Activated CD4-positive, alpha-beta T cell treated with anti-CD3 and anti-CD28 coated beads, Interleukin-2, amount 10 ng/mL, durations not matched to agents 7 days and 5 days (primary cell): ENCODE measurements around the gene INPP4B. TPM values are rescaled to one million over a fixed set of nuclear protein-coding genes. Genes with fewer than 3 reads are reported as not detected.

Experiments used
- CTCF ChIA-PET: fragments of 350-600 bp; sonication (Branson Sonifier 250); formaldehyde crosslinking; loops from one replicate; lab custom pipeline; 2021; ENCODE audit warnings: antibody characterized with exemption; lab: Charles Lee
- POLR2A ChIA-PET: fragments of 350-600 bp; sonication (Branson Sonifier 250); formaldehyde crosslinking; loops from one replicate; lab custom pipeline; 2021; ENCODE audit warnings: antibody characterized with exemption; lab: Charles Lee
- DNase-seq: peaks from one replicate; pipeline ENCODE4 v3.0.0-alpha.2; 2020
- H3K27ac Mint-ChIP-seq: one replicate; pipeline ENCODE4 v1.8.0; 2021; ENCODE audit warnings: mild to moderate bottlenecking, moderate library complexity, mixed read lengths
- H3K27me3 Mint-ChIP-seq: one replicate; pipeline ENCODE4 v1.8.0; 2021; ENCODE audit warnings: mixed read lengths
- H3K36me3 Mint-ChIP-seq: one replicate; pipeline ENCODE4 v1.8.0; 2021; ENCODE audit warnings: low read depth, mixed read lengths
- H3K4me1 Mint-ChIP-seq: one replicate; pipeline ENCODE4 v1.8.0; 2021; ENCODE audit warnings: mixed read lengths
- H3K4me3 Mint-ChIP-seq: one replicate; pipeline ENCODE4 v1.8.0; 2021; ENCODE audit warnings: mild to moderate bottlenecking, moderate library complexity, mixed read lengths
- H3K9me3 Mint-ChIP-seq: one replicate; pipeline ENCODE4 v1.8.0; 2021; ENCODE audit warnings: mixed read lengths
- total RNA-seq, 2 experiments: library from RNA; stranded (reverse); gene quantifications; one replicate each; pipeline ENCODE4 v1.2.3, GENCODE V29; 2021

The INPP4B gene
- total RNA-seq, 2 experiments from 2014 or later: 71.6 to 79.2 TPM

DNA sequence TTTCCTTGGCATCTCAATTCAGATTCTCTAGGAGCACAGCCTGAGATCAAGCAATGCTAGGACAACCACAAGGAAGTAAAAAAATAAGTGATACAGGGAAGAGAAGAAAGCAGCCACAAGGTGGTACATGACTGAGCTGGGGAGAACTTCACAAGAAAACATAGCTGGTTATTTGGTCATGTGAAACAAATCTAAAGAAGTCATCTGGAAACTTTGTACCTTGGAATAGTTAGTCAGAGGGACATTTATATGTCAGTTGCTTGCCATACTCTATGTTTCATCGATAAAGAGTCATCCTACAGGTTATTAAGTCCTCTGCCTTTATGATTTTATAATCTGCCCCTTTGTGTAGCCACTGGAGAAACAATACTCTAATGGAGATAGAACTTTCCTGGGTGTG is 634.7 kb downstream of the INPP4B start:
- Mint-ChIP-seq H3K9me3 (no peaks in the 10 kb centered on the region), H3K27me3 (no peaks in the 10 kb centered on the region), H3K27ac (no peak overlapping the region), H3K4me3 (no peak overlapping the region), H3K36me3 (peaks cover 33% of the 10 kb centered on the region), H3K4me1 (peaks cover 5% of the 10 kb centered on the region)
- ChIA-PET CTCF (interaction anchor here (0.6 kb wide), 1 partner anchor 656 kb away, joined by 3 read pairs; no protein-coding TSS in a partner anchor), POLR2A (no interaction called here)
- no peak for DNase-seq

DNA sequence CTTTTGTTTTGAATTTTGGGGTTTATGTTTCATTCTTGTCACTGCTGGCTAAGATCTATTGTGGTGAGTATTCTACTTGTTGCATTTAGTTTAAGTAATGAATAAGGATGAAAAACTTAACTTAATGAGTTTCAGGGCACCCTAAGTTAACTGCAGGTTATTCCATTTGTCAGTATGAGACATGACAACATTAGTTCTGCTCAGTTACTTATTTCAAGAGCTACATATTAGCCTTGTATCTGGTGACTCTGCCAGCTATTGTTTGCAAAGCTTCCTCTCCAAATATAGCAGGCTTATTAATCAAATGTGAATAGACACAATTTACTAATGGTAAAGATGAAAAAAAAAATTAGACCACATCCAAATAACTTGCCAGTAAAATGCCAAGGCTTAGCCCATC is 642.6 kb downstream of the INPP4B start:
- H3K36me3 Mint-ChIP-seq: peaks cover 24% of the 10 kb centered on the region
- CTCF ChIA-PET: interaction anchor here (1.1 to 1.5 kb wide), 2 partner anchors 9 to 13 kb away, joined by 3 to 4 read pairs; no protein-coding TSS in a partner anchor
- peak overlapping the region; percentile 13 for H3K27ac Mint-ChIP-seq
- peaks cover 3% of the 10 kb centered on the region for H3K4me1 Mint-ChIP-seq
- DNase-seq: no peak
- H3K9me3 Mint-ChIP-seq: no peaks in the 10 kb centered on the region
- no peaks in the 10 kb centered on the region for H3K27me3 Mint-ChIP-seq
- no peak overlapping the region for H3K4me3 Mint-ChIP-seq
- POLR2A ChIA-PET: no interaction called here

DNA sequence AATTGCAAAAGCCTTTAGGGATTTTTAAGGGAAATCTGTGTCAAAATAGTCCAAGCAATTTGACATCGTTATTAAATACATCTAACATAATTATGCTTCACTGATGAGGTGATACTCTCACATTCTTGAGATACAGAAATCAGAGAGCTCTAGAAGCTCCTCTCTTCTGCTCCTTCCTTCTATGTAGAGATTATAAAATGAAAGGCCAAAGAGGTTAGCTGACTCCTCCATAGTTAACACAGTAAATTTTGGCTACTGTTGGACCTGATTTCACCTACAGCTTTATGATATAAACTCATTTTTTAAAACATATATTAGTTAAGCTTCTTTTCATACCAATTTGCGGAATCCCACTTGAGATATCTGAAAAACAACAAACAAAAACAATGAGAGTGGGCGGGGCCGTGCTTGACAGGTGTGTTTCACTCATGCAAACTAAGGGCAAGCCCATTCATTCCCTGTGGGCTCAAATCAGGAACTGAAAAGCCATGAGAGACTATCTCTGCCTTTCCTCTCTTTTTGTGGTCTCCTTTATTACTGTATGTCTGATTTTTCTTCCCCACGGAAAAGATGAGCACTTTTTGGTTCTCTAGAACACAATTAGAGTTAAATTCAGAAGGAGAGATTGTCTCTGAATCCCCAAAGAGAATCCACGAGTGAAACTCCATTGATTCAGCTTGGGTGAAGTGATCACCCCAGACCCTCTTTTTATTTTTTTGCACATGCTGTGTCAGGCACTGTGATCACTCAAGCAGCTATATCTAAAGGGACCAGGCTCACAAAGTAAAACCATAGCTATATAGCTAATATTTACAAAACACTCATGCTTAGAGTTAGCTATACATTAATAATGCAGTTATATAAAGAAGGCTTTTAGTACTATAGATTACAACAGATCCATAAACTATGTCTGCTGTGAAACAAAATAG is 643.4 kb downstream of the INPP4B start:
- Mint-ChIP-seq H3K27me3 (no peaks in the 10 kb centered on the region), H3K27ac (no peak overlapping the region), H3K9me3 (no peaks in the 10 kb centered on the region), H3K4me1 (peaks cover 3% of the 10 kb centered on the region), H3K4me3 (no peak overlapping the region), H3K36me3 (peaks cover 26% of the 10 kb centered on the region)
- CTCF ChIA-PET: interaction anchor here (0.7 to 1.5 kb wide), 2 partner anchors 14 to 20 kb away, joined by 3 read pairs; no protein-coding TSS in a partner anchor
- POLR2A ChIA-PET: no interaction called here
- DNase-seq: no peak

DNA sequence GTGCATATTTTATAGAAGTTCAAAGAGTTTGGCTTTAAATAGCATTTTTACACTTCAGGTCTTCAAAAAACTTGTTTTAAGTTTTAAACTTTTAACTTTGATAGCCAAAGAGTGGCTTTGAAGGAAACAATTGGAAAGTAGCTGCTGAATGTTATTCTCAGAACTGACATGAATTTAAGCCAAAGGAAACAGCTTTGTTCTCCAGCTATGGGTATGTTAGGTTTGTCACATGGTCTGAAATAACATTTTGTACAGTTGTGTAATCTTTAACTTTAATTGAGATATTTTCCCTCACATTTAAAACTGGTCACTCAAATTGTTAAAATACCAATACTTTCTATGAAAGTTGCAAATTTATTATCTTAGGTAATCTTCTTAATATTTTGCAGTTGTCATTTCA is 645.1 kb downstream of the INPP4B start:
- peaks cover 3% of the 10 kb centered on the region for H3K4me1 Mint-ChIP-seq
- H3K27me3 Mint-ChIP-seq: no peaks in the 10 kb centered on the region
- H3K9me3 Mint-ChIP-seq: no peaks in the 10 kb centered on the region
- H3K4me3 Mint-ChIP-seq: no peak overlapping the region
- ChIA-PET POLR2A (no interaction called here), CTCF (interaction anchor here (0.9 kb wide), 1 partner anchor 22 kb away, joined by 3 read pairs; no protein-coding TSS in a partner anchor)
- DNase-seq: no peak
- no peak overlapping the region for H3K27ac Mint-ChIP-seq
- peaks cover 22% of the 10 kb centered on the region for H3K36me3 Mint-ChIP-seq

DNA sequence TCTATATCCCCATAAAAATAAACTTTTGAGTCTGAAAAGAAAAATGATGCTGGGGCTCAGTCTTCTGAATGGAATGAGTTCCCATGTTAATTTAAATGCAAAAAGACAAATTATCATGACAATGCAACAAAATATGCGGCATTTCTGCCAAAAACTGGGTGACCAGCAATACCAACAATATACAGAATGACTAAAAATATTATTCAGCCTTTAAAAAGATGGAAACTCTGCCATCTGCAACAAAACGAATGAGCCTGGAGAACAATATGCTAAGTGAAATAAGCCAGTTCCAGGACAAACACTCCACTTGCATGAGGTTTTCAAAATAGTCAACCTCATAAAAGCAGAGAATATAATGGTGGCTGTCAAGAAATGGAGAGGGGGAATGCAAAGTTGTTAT is 651.2 kb downstream of the INPP4B start:
- Mint-ChIP-seq H3K27me3 (no peaks in the 10 kb centered on the region), H3K27ac (no peak overlapping the region), H3K4me1 (no peaks in the 10 kb centered on the region), H3K36me3 (peaks cover 46% of the 10 kb centered on the region), H3K9me3 (no peaks in the 10 kb centered on the region), H3K4me3 (no peak overlapping the region)
- CTCF ChIA-PET: interaction anchor here (1.0 kb wide), 1 partner anchor 9 kb away, joined by 4 read pairs; no protein-coding TSS in a partner anchor
- DNase-seq: no peak
- POLR2A ChIA-PET: no interaction called here

DNA sequence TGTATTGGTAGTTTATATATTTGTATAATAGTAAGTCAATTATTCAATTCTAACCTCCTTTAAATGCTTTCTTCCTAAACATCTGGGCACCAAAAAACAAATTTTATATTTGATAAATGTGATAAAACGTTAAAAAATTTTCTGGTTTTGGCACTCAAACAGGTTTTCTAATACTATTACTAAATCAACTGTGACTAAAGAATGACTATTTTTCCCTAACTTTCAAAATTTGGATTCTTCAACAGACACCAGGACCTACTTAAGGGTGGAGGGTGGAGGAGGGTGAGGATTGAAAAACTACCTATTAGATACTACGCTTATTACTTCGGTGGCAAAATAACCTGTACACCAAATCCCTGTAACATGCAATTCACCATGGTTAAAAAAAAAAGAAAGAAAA is 654.2 kb downstream of the INPP4B start:
- ChIA-PET CTCF (no interaction called here), POLR2A (no interaction called here)
- H3K36me3 Mint-ChIP-seq: peaks cover 39% of the 10 kb centered on the region
- no peak overlapping the region for H3K27ac Mint-ChIP-seq
- DNase-seq: no peak
- no peaks in the 10 kb centered on the region for H3K4me1 Mint-ChIP-seq
- no peaks in the 10 kb centered on the region for H3K27me3 Mint-ChIP-seq
- no peak overlapping the region for H3K4me3 Mint-ChIP-seq
- H3K9me3 Mint-ChIP-seq: no peaks in the 10 kb centered on the region

DNA sequence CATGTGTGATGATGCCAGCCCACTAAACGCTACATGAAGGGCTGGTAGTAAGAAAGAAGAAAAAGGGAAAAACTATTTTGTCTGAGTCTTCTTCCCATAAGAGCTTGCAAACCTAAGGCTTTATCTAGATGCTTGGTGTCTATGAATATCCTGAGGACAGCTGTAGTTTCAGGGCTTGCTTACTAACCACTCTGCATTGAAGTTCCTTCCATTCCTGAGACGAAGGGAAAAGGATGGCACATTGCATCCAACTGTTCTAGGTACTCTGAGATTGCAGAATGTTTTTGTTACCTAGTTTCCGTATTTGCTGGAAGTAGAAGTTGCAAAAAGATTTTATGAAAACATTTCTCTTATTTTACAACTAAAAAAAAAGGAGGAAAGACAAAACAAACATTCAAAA is 665.1 kb downstream of the INPP4B start:
- DNase-seq: no peak
- Mint-ChIP-seq H3K4me3 (no peak overlapping the region), H3K27me3 (no peaks in the 10 kb centered on the region), H3K4me1 (no peaks in the 10 kb centered on the region), H3K27ac (no peak overlapping the region), H3K36me3 (peaks cover 41% of the 10 kb centered on the region), H3K9me3 (no peaks in the 10 kb centered on the region)
- POLR2A ChIA-PET: no interaction called here
- CTCF ChIA-PET: no interaction called here

DNA sequence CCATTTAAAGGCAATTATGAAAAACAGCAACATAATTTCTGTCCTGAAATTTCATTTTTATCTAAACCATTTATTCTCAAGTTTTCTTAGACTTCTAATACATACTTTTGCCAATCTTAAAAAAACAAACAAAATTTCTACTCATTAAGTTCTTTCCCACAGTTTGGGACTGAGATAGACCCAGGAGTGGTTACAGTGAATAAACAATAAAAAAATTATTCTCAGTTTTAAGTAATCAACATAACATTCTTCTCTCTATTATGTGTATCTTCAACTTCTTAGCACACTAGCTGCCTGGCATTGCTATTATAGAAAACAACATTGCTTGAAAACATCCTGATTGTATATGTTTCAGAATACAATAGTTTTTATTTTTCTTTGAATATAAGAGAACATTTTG is 676.9 kb downstream of the INPP4B start:
- Mint-ChIP-seq H3K4me3 (no peak overlapping the region), H3K27me3 (no peaks in the 10 kb centered on the region), H3K4me1 (peaks cover 3% of the 10 kb centered on the region), H3K9me3 (no peaks in the 10 kb centered on the region), H3K27ac (no peak overlapping the region), H3K36me3 (peaks cover 61% of the 10 kb centered on the region)
- ChIA-PET POLR2A (no interaction called here), CTCF (interaction anchor here (1.2 kb wide), 1 partner anchor 9 kb away, joined by 3 read pairs; no protein-coding TSS in a partner anchor)
- DNase-seq: no peak

DNA sequence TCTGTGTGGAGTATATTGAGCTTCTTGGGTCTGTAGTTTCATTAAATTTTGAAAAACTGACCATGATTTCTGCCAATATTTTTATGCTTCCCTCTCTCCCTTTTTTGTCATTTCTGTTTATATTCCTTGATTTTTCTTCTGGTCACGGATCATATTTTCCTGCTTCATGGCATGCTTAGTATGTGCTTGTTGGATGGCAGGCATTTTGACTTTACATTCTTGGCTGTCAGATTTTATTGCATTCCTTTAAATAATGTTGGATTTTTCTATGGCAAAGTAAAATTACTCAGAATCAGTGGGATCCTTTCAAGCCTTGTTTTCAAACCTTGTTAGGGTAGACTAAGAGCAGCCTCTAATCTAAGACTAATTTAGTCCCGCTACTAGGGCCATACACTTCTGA is 677.9 kb downstream of the INPP4B start:
- Mint-ChIP-seq H3K36me3 (peaks cover 58% of the 10 kb centered on the region), H3K27ac (no peak overlapping the region), H3K4me1 (peaks cover 1% of the 10 kb centered on the region), H3K9me3 (no peaks in the 10 kb centered on the region), H3K27me3 (no peaks in the 10 kb centered on the region), H3K4me3 (no peak overlapping the region)
- POLR2A ChIA-PET: no interaction called here
- no peak for DNase-seq
- CTCF ChIA-PET: no interaction called here

DNA sequence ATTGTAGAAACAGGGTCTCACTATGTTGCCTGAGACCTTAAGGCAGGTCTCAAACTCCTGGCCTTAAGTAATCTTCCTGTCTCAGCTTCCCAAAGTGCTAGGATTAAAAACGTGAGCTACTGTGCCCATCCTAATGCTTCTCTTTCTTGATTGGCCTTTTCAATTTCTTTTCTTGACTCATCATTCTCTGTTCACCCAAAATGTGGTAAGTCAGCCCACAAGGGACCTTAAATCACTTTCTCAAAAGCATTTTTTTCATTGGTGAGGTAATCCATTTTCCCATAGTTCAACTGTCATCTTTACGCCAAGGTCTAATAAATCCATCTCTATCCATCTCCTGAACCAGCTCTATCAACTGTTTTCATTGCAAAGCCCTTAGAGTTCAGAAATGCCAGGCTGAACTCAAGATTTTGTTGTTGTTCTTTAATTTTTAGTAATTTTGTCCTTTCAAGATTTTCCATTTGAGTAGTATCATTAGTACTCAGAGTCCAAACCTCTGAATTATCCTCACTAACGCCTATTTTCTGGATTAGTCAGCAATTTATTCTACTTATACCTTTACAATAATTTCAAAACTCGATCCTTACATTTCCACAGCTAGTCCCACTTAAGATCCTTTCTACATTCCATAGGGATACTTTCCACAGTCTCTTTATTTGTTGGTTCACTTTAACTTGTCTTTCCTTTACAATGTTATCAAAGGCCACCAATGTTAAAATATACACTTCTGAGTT is 681.2 kb downstream of the INPP4B start:
- no peak overlapping the region for H3K4me3 Mint-ChIP-seq
- H3K27ac Mint-ChIP-seq: no peak overlapping the region
- peaks cover 56% of the 10 kb centered on the region for H3K36me3 Mint-ChIP-seq
- no peaks in the 10 kb centered on the region for H3K27me3 Mint-ChIP-seq
- ChIA-PET POLR2A (no interaction called here), CTCF (no interaction called here)
- H3K9me3 Mint-ChIP-seq: no peaks in the 10 kb centered on the region
- no peak for DNase-seq
- H3K4me1 Mint-ChIP-seq: peaks cover 1% of the 10 kb centered on the region

DNA sequence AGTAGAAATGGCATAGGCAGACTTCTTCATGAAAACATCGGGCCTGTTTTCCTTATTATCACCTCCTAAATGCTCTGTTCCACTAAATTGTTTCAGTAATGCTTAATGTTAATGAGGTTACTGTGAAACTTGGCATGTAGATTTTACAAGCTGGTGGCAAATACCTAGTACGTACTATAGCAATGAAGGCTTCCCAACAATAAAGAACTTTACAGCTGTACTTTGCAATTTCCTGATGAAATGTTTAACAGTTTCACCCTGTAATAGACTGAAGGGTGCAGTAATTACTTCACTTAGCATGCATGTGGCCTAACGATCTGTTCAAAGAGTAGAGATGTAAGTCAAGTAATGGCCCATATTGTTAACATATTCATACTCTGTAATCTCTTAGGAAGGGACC is 685.0 kb downstream of the INPP4B start:
- Mint-ChIP-seq H3K36me3 (peaks cover 56% of the 10 kb centered on the region), H3K4me3 (no peak overlapping the region), H3K27ac (no peak overlapping the region), H3K9me3 (no peaks in the 10 kb centered on the region), H3K4me1 (no peaks in the 10 kb centered on the region), H3K27me3 (no peaks in the 10 kb centered on the region)
- no peak for DNase-seq
- ChIA-PET CTCF (no interaction called here), POLR2A (interaction anchor here (0.7 kb wide), 1 partner anchor 133 kb away, joined by 6 read pairs; no protein-coding TSS in a partner anchor)

DNA sequence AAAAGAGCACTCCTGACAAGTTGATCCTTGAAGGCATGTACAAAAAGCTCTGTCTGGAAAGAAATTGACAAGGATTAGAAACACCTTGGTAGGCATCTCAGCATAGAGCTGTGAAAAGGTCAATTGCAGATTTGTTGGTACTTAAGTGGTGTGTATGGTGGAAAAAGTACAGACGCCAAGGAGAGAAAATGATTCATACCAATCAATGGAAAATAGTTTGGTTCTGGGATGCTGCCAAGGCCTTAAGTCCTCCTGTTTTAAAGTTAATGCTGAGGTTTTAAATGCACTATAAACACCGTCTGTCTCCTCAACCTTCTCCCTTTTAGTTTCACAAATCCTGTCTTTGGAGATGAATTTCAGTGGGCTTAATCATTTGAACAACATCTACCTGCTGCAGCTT is 685.6 kb downstream of the INPP4B start:
- H3K4me1 Mint-ChIP-seq: no peaks in the 10 kb centered on the region
- no peaks in the 10 kb centered on the region for H3K27me3 Mint-ChIP-seq
- no peak overlapping the region for H3K4me3 Mint-ChIP-seq
- no peaks in the 10 kb centered on the region for H3K9me3 Mint-ChIP-seq
- no peak overlapping the region for H3K27ac Mint-ChIP-seq
- ChIA-PET POLR2A (no interaction called here), CTCF (no interaction called here)
- DNase-seq: no peak
- H3K36me3 Mint-ChIP-seq: peaks cover 55% of the 10 kb centered on the region

DNA sequence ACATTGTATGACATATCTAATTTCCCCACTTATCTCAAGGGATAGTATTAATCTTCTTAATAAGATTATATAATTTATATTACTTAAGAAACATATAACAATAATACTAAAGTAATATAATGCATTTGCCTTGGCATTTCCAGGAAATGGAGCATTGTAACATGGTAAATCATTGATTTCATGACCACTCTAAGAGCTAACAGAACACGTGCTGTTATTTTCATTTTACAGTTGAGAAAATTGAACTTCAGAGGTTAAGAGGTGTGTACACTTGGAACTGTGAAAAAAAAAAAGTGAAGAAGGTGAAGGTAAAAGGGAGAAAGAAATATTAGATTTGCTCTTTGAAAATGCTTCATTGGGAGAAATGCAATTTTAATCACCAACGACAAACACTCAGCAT is 687.1 kb downstream of the INPP4B start:
- POLR2A ChIA-PET: no interaction called here
- no peaks in the 10 kb centered on the region for H3K9me3 Mint-ChIP-seq
- peaks cover 57% of the 10 kb centered on the region for H3K36me3 Mint-ChIP-seq
- H3K4me3 Mint-ChIP-seq: no peak overlapping the region
- no peak for DNase-seq
- H3K27ac Mint-ChIP-seq: no peak overlapping the region
- H3K27me3 Mint-ChIP-seq: no peaks in the 10 kb centered on the region
- no peaks in the 10 kb centered on the region for H3K4me1 Mint-ChIP-seq
- CTCF ChIA-PET: no interaction called here
